Hematopoietic multipotent progenitor cell treated with erythropoietin and hydrocortisone succinate and interleukin-3 and kit ligand, for 17 days (in vitro differentiated cells): ENCODE measurements around the gene APOBEC2.

Source experiments
- DNase-seq: peaks from one replicate; pipeline ENCODE4 v3.0.0-alpha.2; 2015; ENCODE audit warnings: low spot score

APOBEC2 gene

GRCh38 chr6:41061196-41061726, 8.3 kb downstream of the APOBEC2 start:
- DNase-seq, result no peak

DNA sequence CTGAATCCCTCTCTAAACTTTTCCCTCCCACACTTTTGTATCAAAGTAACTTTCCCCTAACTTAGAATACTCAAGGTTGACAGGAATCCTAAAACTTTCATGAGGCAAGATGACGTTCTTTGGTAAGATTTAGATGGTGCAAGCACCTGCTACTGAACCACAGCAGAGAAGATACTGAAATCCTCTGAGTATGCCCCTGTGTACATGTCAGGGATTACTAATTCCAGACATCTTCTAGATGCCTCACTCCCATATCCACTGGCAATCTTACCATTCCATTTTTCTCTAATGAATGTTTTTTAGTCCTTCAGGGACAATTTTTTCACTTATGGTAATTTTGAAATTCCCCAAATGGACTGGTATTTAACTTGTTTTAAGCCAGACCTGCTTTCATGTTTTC, 9.1 kb downstream of the APOBEC2 start:
- no peak for DNase-seq

DNA sequence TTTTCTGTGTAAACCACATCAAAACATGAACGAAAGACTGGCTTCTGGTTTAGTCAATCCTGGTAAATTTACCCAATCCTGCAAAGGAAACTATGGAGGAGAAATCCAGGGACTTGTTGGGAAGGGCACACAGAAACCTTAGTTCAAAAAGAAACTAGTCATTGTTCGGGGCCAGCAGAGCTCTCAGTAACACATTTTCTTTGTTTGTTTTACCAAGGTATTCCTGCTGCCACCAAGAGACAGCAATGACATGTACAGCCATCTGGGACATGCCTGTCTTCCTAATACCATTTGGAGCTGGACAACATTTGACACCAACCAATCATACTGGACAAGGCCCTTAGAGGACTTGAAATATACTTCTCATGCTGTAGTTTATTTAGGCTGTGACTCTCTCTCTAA, 10.9 kb downstream of the APOBEC2 start:
- DNase-seq, result no peak

- DNase-seq, result no peak
Measured at GRCh38 chr6:41064841-41065240, 11.8 kb downstream of the APOBEC2 start.

GRCh38 chr6:41065550-41066026, 12.6 kb downstream of the APOBEC2 start:
- DNase-seq, result no peak

DNA sequence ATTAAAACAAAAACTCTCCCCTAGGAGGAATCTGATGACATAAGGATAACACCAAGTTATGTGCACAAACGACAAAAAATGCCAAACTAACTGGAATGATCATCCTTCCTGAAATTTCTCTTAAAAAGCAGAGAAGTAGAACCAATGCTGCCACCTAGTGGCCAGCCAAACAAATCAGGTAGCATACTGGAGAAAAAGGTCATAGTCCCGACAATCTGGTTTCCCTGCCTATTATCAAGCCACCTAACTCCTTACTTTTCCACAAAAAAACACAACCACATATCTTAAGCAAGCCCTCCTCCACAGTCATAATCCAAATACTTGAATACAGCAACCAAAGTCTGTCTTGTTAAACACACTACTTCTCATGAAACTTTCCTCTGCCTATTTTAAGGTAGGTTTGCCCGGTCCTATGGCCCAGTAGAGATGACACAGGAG, 13.9 kb downstream of the APOBEC2 start:
- DNase-seq, result peak; percentile 93

DNA sequence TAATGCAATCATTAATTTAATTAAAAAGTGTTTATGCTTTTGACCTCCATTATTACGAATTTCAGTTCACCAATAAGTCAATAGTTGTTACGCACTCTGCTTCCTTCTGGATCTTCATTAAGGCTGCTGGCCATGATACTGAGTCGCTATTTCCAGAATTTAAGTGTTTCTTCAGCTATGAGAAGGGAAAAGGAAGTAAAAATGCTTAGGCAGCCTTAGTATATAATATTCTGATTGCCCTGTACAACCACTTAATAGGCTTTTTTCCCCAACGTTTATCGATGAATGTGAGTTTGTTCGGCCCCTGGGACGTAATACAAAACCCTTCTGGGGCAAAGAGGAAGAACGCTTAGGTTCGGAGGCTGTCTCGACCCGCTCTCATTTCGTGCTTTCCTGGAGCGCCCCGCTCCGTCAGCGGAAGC, 18.5 kb downstream of the APOBEC2 start:
- DNase-seq, result no peak

GRCh38 chr6:41071923-41072835, 19.2 kb downstream of the APOBEC2 start, which contains the start of gene OARD1:
Gene OARD1 (minus strand): TSS chr6:41072356. CDS start chr6:41071634, 722 bp downstream.
- peak; percentile 81 for DNase-seq

DNA sequence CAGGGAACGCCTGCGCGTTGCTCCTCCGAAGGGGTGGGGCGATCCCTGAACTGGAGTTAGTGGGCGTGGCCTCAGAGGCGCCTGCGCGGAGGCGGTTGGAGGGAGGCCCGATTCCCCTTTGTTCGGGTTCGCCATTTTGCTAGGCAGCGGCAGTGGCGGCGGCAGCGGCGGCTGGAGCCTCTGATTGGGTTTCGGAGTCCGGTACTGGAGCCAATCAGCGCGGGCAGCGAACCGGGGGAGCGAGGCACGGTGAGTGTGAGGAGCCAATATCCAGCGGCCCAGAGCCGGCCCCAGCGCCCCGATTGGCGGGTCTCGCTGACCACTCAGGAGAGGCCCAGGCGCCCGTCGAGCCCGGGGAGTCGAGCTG, 19.8 kb downstream of the APOBEC2 start, which contains the start of gene NFYA:
Gene NFYA (plus strand): TSS at position 139 of the 367 bp plus-strand sequence. CDS start 6,116 bp downstream, outside the sequence.
- DNase-seq, result peak; percentile 100

DNA sequence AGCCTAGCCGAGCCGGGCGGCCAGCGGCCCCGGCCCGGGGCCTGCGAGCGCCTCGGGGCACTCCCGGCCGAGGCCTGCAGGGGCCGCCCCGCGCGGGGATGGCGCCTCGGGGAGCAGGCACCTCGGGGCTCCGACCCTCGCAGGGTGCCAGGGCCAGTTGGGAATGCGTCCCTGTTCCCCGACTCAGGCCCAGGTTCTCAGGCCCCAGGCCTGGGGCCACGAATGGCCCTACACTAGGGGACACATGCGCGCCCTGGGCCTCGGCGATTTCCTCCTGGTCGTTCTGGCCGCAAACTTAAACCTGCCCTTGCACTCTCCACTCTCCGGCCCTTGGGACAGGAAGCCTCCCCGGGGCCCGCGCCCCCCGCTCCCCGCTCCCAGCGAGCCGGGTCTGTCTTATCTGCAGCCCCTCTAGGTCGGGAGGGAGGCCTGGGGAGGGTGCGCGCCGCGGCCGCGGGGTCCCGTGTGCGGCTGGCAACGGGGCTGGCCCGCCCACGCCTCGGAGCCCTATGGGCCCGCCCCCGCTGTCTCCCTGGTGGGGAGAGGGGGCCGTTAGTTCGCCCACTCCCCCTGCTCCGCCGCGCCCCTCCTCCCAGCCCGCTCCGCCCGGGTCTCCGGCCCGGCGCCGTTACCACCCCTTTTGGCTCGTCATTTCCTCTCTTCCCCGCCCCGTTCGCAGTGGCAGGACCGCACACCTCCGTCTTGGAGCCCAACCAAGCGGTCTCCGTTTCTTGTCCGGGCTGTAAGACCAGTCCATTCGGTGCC, 20.4 kb downstream of the APOBEC2 start:
- DNase-seq, result peak; percentile 77

GRCh38 chr6:41073968-41074691, 21.1 kb downstream of the APOBEC2 start:
- DNase-seq, result no peak

DNA sequence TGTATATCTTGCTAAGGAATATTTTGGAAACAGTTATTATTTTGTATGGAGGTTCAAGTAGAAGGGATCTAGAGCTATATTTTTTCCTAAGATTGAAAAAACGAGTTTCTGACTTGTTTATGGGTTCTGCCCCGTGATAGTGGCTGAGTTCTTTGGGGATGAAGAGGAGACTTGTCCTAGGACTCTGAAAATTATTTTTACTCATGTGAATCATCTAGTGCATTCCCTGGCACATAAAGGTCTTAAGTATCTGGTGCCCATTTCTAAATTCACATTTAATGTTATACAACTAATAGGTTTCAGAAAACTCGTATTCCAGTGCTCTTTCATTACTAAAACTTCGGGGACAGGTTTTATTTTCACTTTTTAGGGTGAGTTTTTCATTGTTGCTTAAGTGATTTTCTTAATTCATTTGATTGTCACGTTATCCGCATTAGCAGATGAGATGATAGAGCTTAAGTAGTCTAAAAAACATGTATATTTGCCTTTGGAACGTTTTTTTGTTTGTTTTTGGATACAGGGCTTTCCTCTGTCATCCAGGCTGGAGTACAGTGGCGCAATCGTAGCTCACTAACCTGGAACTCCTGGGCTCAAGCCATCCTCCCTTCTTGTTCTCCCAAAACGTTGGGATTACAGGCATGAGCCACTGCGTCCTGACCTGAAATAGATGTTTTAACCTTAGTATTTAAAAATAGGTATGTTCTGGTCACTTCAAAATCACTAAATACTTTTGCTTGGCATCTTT, 21.9 kb downstream of the APOBEC2 start:
- no peak for DNase-seq

DNA sequence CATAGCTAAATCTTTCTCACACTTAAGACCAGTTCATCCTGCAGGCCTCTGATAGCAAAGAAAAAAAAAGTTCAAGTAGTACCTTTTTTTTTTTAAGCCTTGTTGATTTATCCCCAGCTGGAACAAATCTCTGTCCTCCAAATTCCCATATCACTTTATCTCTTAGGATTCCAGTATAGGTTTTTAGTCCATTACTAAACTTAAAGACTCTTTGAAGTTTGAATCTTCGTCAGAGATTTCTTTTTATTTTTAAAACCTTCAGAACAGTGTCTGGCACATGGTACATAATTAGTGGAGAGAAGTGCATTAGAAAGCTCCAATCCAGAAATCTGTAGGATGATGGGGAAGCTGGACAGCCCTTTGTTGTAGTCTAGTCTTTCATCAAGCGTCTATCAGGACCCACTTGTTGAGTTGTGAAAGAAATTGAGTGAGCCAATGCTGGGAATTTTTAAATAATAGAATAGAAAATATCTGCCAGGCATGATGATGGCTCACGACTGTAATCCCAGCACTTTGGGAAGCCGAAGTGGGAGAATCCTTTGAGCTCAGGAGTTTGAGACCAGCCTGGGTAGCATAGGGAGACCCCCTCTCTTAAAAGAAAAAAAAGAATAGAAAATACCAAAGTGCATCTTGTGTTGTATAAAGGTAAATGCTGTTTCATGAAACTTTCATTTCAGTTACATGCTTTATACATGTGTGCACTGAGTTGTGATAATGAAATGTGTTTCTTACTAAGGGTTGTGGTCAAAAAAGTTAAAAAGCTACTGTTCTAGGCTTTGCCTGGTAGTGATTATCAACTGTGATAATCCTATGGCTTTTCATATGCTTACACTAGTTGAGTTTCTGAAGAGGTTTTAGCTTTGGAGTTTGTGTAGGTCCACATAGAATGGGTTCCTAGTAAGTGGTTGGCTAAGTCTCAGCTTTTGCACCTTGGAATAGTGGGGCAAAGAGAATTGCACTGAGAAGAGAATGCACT, 22.9 kb downstream of the APOBEC2 start:
- DNase-seq, result no peak

DNA sequence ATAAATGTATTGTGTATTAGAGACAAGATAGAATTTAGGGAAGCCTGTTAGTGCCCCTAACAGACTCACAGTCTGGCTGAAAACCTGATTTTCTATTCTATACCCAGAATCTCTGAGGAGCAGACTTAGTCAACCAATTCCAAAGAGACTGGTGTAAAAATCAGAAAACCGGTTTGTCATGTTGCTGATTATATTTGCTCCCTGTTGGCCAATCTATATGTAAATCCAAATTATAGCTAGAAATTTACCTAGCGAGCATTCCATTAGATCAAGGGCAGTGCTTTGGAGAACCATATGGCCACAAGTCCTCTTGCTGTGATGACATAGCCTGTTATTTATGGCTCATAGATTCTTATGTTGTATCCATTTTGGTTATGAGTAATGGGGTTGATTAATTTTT, 24.5 kb downstream of the APOBEC2 start:
- DNase-seq, result no peak

DNA sequence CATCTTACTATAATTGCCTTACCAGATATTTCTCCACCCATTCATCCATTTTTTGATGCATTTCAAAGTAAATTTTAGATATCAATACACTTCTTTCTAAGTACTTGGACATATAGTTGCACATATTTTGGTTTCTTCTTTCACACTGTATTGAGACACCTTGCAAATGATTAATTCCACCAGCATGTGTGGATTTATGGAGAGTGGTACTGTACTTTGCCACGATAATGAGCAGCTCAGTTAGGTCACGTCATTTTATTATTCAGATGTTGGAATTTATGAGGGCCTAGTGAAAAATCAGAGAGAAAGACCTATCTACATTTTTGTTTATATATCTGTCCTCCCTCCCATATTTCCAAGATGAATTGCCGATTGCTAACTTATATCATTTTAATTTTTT, 25.1 kb downstream of the APOBEC2 start:
- DNase-seq, result no peak

DNA sequence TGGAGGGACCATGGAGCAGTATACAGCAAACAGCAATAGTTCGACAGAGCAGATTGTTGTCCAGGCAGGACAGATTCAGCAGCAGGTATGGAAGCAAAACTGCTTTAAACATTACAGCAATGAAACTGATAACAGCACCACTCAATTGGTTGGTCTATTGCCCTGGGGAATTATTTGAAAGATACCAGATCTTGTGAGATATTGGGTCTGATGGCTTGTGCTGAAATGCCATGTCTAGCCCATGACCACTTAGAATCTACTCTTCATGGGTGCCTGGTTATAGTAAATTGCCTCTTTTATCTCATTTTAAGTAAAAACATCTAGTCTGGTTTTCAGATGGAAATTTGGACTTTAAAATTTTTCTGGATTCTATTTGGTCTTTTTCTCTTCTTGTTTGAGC, 26.1 kb downstream of the APOBEC2 start:
- no peak for DNase-seq

DNA sequence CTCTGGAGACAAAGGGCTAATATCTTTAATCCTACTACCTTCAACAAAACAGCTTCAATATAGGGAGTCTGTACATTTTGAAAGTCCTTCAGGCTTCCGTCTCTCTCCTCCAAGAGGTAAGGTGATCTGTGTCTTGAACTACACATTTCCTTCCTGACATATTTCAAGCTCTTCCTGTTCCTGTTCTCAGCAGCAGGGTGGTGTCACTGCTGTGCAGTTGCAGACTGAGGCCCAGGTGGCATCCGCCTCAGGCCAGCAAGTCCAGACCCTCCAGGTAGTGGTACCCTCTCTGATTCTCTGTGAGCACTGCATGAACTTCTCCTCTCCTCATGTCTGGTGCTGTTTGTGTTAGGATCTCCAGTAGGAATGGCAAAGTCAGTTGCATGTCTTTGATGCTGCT, 27.6 kb downstream of the APOBEC2 start:
- no peak for DNase-seq

DNA sequence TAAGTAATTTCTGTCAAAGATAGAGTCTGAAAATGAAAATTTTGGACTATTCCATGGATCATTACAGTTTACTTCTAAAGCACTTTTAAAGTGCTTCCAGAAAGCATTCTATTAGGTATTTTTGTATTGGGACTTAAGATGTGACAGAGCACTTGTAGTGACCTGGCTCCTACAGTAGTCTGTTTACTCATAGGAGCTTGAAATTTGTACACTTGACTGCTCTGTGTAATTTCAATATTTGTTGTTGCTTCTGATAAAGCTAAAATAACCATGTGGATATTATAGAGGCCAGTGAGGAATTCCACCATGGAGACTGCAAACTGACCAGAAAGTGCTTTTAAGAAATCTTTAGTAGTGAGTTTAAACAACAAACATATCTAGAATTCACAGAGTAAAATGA, 30.1 kb downstream of the APOBEC2 start:
- DNase-seq, result no peak

GRCh38 chr6:41085182-41085581, 32.2 kb downstream of the APOBEC2 start:
- DNase-seq, result no peak

- DNase-seq, result no peak
Measured at GRCh38 chr6:41088451-41088850, 35.4 kb downstream of the APOBEC2 start.
